GM19372 (cell line): ENCODE measurements around the gene KCTD1.

Experiments
- ATAC-seq: cut with Tn5 transposase; IDR thresholded peaks from one replicate; pipeline ENCODE4 v1.9.1; 2021; ENCODE audit warnings: mild to moderate bottlenecking, low read depth, moderate library complexity; ENCODE audit not compliant: unreplicated experiment

KCTD1 gene

GRCh38 chr18:26548415-26549262 lies at the start of gene KCTD1:
KCTD1 (minus strand) TSS chr18:26548553; CDS start chr18:26548536, 17 bp downstream.
- ATAC-seq, result peak; percentile 48

GRCh38 chr18:26593365-26594320 lies 45.3 kb upstream of the KCTD1 start:
- ATAC-seq, result no peak

- ATAC-seq, result no peak
Observed at GRCh38 chr18:26584745-26585144, 36.4 kb upstream of the KCTD1 start.

- ATAC-seq, result no peak
Observed at GRCh38 chr18:26579941-26580618, 31.7 kb upstream of the KCTD1 start.

- no peak for ATAC-seq
Observed at GRCh38 chr18:26575865-26576217, 27.5 kb upstream of the KCTD1 start.

- no peak for ATAC-seq
Observed at GRCh38 chr18:26574958-26575864, 26.9 kb upstream of the KCTD1 start.

- no peak for ATAC-seq
Observed at GRCh38 chr18:26568926-26569665, 20.7 kb upstream of the KCTD1 start.

- no peak for ATAC-seq
Observed at GRCh38 chr18:26568513-26568912, 20.2 kb upstream of the KCTD1 start.

- no peak for ATAC-seq
Observed at GRCh38 chr18:26566874-26567555, 18.7 kb upstream of the KCTD1 start.

GRCh38 chr18:26565514-26565913 lies 17.2 kb upstream of the KCTD1 start:
- no peak for ATAC-seq

- ATAC-seq, result no peak
Observed at GRCh38 chr18:26563024-26563423, 14.7 kb upstream of the KCTD1 start.

GRCh38 chr18:26562568-26562967 lies 14.2 kb upstream of the KCTD1 start:
- no peak for ATAC-seq

- ATAC-seq, result no peak
Observed at GRCh38 chr18:26561769-26562168, 13.4 kb upstream of the KCTD1 start.

- ATAC-seq, result peak; percentile 75
Observed at GRCh38 chr18:26556573-26556972, 8.2 kb upstream of the KCTD1 start.

GRCh38 chr18:26555804-26556553 lies 7.6 kb upstream of the KCTD1 start:
- ATAC-seq, result no peak

- no peak for ATAC-seq
Observed at GRCh38 chr18:26553943-26554342, 5.6 kb upstream of the KCTD1 start.

GRCh38 chr18:26551695-26552081 lies 3.3 kb upstream of the KCTD1 start:
- ATAC-seq, result no peak
